ENCODE measurements around the gene RAPH1.

DNA sequence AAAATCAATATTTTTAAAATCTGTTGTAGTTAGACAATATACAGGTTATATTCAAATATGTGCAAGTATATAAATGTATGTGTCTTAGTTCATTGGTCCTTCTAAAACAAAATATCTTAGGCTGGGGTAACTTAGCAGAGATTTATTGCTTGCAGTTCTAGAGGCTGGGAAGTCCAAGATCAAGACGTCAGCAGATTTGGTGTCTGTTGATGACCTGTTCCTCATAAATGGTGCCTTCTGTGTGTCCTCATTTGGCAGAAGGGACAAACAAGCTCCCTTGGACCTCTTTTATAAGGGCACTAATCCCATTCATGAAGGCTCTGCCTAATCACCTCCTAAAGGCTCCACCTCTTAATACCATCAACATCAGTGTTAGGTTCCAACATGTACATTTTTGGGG is 175.7 kb downstream of the RAPH1 start:
- TF ChIP-seq, protein P1, sequence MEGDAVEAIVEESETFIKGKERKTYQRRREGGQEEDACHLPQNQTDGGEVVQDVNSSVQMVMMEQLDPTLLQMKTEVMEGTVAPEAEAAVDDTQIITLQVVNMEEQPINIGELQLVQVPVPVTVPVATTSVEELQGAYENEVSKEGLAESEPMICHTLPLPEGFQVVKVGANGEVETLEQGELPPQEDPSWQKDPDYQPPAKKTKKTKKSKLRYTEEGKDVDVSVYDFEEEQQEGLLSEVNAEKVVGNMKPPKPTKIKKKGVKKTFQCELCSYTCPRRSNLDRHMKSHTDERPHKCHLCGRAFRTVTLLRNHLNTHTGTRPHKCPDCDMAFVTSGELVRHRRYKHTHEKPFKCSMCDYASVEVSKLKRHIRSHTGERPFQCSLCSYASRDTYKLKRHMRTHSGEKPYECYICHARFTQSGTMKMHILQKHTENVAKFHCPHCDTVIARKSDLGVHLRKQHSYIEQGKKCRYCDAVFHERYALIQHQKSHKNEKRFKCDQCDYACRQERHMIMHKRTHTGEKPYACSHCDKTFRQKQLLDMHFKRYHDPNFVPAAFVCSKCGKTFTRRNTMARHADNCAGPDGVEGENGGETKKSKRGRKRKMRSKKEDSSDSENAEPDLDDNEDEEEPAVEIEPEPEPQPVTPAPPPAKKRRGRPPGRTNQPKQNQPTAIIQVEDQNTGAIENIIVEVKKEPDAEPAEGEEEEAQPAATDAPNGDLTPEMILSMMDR (IDR thresholded peaks at IDR 0.05; ENCODE audit: low read depth, low read length) = no peak
- no peak for TF ChIP-seq EZH2phosphoT487 (IDR thresholded peaks at IDR 0.05; ENCODE audit: low read depth)
